Upper lobe of right lung (tissue), 1 donor: Measurements from ENCODE around the gene CLEC17A. TPM values are rescaled to one million over a fixed set of nuclear protein-coding genes. Genes with fewer than 3 reads are reported as not detected.

Experiments used
- ATAC-seq: fragments of 200-7000 bp; cut with Tn5 transposase; one replicate; pipeline ENCODE4 v1.9.1; 2020; ENCODE audit warnings: mild to moderate bottlenecking, moderate library complexity
- DNase-seq: peaks from one replicate; pipeline ENCODE4 v3.0.0-alpha.2; 2020
- H3K27ac ChIP-seq: fragments of 200-600 bp; one replicate; pipeline ENCODE4 v1.8.0; 2022
- H3K27me3 ChIP-seq: fragments of 200-600 bp; one replicate; pipeline ENCODE4 v1.8.0; 2022; ENCODE audit warnings: mild to moderate bottlenecking
- H3K36me3 ChIP-seq: fragments of 200-600 bp; one replicate; pipeline ENCODE4 v1.8.0; 2022
- H3K4me1 ChIP-seq: fragments of 200-600 bp; one replicate; pipeline ENCODE4 v1.8.0; 2022
- H3K4me3 ChIP-seq: fragments of 200-600 bp; one replicate; pipeline ENCODE4 v1.8.0; 2022; ENCODE audit warnings: mild to moderate bottlenecking
- H3K9me3 ChIP-seq: fragments of 200-600 bp; one replicate; pipeline ENCODE4 v1.8.0; 2022
- CTCF ChIP-seq: fragments of 200-600 bp; IDR thresholded peaks from one replicate; pipeline ENCODE4 v1.8.0; 2022; ENCODE audit warnings: antibody characterized with exemption
- intact Hi-C: fragments of 100-400 bp; cut with DNase I; formaldehyde crosslinking; loops from one replicate; pipeline ENCODE4 v1.11.0; 2022
- total RNA-seq: library from RNA; stranded (reverse); fragmentation: NEBNext Ultra II Directional; extraction: Animal tissue kit (Norgen Biotek cat#: 25700); gene quantifications from one replicate; pipeline ENCODE4 v1.2.1, GENCODE V29; 2021
- donor health status: DM: no; HTN: yes; CAD: no; lungs with severe emphysema.

The CLEC17A gene
- total RNA-seq, 1 donor from 2014 or later = not detected

- TF ChIP-seq CTCF = no peak
- no peak for ATAC-seq
- intact Hi-C loops = no loop called here
Observed at GRCh38 chr19:14659874-14660489, 77.1 kb downstream of the CLEC17A start.

GRCh38 chr19:14661372-14661924 lies 78.6 kb downstream of the CLEC17A start:
- DNase-seq = no peak
- no peak overlapping the region for H3K27ac ChIP-seq
- no peak overlapping the region for H3K4me3 ChIP-seq
- H3K36me3 ChIP-seq = no peaks in the 10 kb centered on the region
- TF ChIP-seq CTCF = no peak
- peaks cover 2% of the 10 kb centered on the region for H3K27me3 ChIP-seq
- intact Hi-C loops = no loop called here
- H3K9me3 ChIP-seq = no peaks in the 10 kb centered on the region
- ATAC-seq = peak; percentile 87
- H3K4me1 ChIP-seq = no peaks in the 10 kb centered on the region

More at GRCh38 chr19:14659874-14660489, 77.1 kb downstream of the CLEC17A start:
- Histone ChIP-seq H3K4me1 (no peaks in the 10 kb centered on the region), H3K27ac (no peak overlapping the region), H3K9me3 (no peaks in the 10 kb centered on the region), H3K4me3 (no peak overlapping the region), H3K36me3 (no peaks in the 10 kb centered on the region), H3K27me3 (no peaks in the 10 kb centered on the region)
- no peak for DNase-seq

Other genes with a start within 250 kb of the CLEC17A start
- gene ADGRE5, start 201.6 kb upstream of the CLEC17A start, total RNA-seq = 165 TPM
- gene DDX39A, start 163.7 kb upstream of the CLEC17A start, total RNA-seq = 63.0 TPM
- gene PKN1, start 149.8 kb upstream of the CLEC17A start, total RNA-seq = 159 TPM
- gene PTGER1, start 107.7 kb upstream of the CLEC17A start, total RNA-seq = 2.5 TPM
- gene GIPC1, start 87.0 kb upstream of the CLEC17A start, total RNA-seq = 97.7 TPM
- gene DNAJB1, start 64.7 kb upstream of the CLEC17A start, total RNA-seq = 99.7 TPM
- 123 TPM for gene TECR, start 53.5 kb upstream of the CLEC17A start, total RNA-seq
- gene NDUFB7, start 11.0 kb upstream of the CLEC17A start, total RNA-seq = 113 TPM
- gene ADGRE3, start 91.8 kb downstream of the CLEC17A start, total RNA-seq = 17.3 TPM
- 20.4 TPM for gene ZNF333, start 107.0 kb downstream of the CLEC17A start, total RNA-seq
- 17.0 TPM for gene ADGRE2, start 195.5 kb downstream of the CLEC17A start, total RNA-seq